Sigmoid colon (tissue), 7 donors: ENCODE results near the gene TRMT112. TPM values are rescaled to one million over a fixed set of nuclear protein-coding genes. Genes with fewer than 3 reads are reported as not detected.
"Not testable (repeated sequence)": the region's sequence is repeated elsewhere in the genome, so short reads cannot be mapped to it uniquely, and the experiment has no call there.

ENCODE experiments used
- DNase-seq: peaks from one replicate; pipeline ENCODE4 v3.0.0-alpha.2; 2019
- H3K27ac ChIP-seq, 4 donors: fragments of 200-600 bp; sonication (generic); one replicate each; pipeline ENCODE4 v1.5.1; 2016 to 2019; ENCODE audit warnings: mild to moderate bottlenecking in 1 of 4
- H3K27me3 ChIP-seq, 3 donors: fragments of 200-600 bp; sonication (generic); one replicate each; pipeline ENCODE4 v1.5.1; 2019; ENCODE audit warnings: mild to moderate bottlenecking in 1 of 3
- H3K36me3 ChIP-seq, 4 donors: fragments of 200-600 bp; sonication (generic); one replicate each; pipeline ENCODE4 v1.5.1; 2016 to 2019
- H3K4me1 ChIP-seq, 4 donors: fragments of 200-600 bp; sonication (generic); one replicate each; pipeline ENCODE4 v1.5.1; 2017 to 2019
- H3K4me3 ChIP-seq, 4 donors: fragments of 200-600 bp; sonication (generic); one replicate each; pipeline ENCODE4 v1.5.1; 2017 to 2019; ENCODE audit warnings: mild to moderate bottlenecking in 2 of 4, moderate library complexity in 1 of 4
- H3K9me3 ChIP-seq, 4 donors: fragments of 200-600 bp in 3 of 4; sonication (generic) in 3 of 4; one replicate each; pipeline versions ENCODE4 v1.5.1 to v1.6.1; 2013 to 2019
- CTCF ChIP-seq, 4 experiments: fragments of 450-650 bp in 3 of 4; fragments of 200-600 bp in 1 of 4; IDR thresholded peaks; one replicate each; pipeline ENCODE4 v1.5.1; 2016 to 2019; ENCODE audit warnings: antibody characterized with exemption in 4 of 4, mild to moderate bottlenecking in 3 of 4, moderate library complexity in 2 of 4
- EP300 ChIP-seq, 4 donors: sonication (generic); formaldehyde crosslinking; IDR thresholded peaks; one replicate each; pipeline ENCODE4 v1.6.1; 2017; ENCODE audit warnings: antibody characterized with exemption in 4 of 4
- POLR2A ChIP-seq, 2 donors: fragments of 450-650 bp; IDR thresholded peaks; one replicate each; pipeline ENCODE4 v1.6.1; 2016; ENCODE audit warnings: antibody characterized with exemption in 2 of 2, mild to moderate bottlenecking in 2 of 2, moderate library complexity in 2 of 2
- POLR2AphosphoS5 ChIP-seq, 4 donors: sonication (generic); formaldehyde crosslinking; IDR thresholded peaks; one replicate each; pipeline ENCODE4 v1.6.1; 2017; ENCODE audit warnings: antibody characterized with exemption in 4 of 4
- WGBS, 2 donors: extraction: QIAGEN DNeasy Blood & Tissue Kit; methylation state at CpG; one replicate each; pipeline ENCODE4 v1.1.7; 2013; 5-methylcytosine and 5-hydroxymethylcytosine counted together
- intact Hi-C: fragments of 100-400 bp; cut with DNase I; formaldehyde crosslinking; loops from one replicate; pipeline ENCODE4 v1.15.1; 2023
- polyA plus RNA-seq, 3 donors: library from polyadenylated mRNA; stranded (reverse); fragments of 200-250 nt; gene quantifications; one replicate each; pipeline ENCODE4 v1.2.3, GENCODE V29; 2013
- total RNA-seq, 4 donors: library from RNA; depleted of rRNA; stranded (reverse); fragments of >200 nt; gene quantifications; one replicate each; pipeline ENCODE4 v1.1.0, GENCODE V29; 2016
- donor health status: healthy with polysubstance abuse.
- donor health status: Bipolar disorder and iron deficiency.
- donor health status: healthy.

TRMT112 gene
- total and polyA plus RNA-seq, 7 donors = 148 to 353 (median 232) TPM

- no peak overlapping the region for H3K27ac ChIP-seq
- peaks cover 0 to 9% (median 3%) of the 10 kb centered on the region in 4 donors for H3K4me1 ChIP-seq
- H3K4me3 ChIP-seq = no peak overlapping the region
- no peak for TF ChIP-seq CTCF (IDR thresholded peaks at IDR 0.05)
- TF ChIP-seq POLR2A (IDR thresholded peaks at IDR 0.05) = no peak
- TF ChIP-seq EP300 (IDR thresholded peaks at IDR 0.05) = no peak
- no peak for TF ChIP-seq POLR2AphosphoS5 (IDR thresholded peaks at IDR 0.05)
- intact Hi-C loops = no loop called here
- H3K36me3 ChIP-seq = peaks cover 0 to 4% (median 0%) of the 10 kb centered on the region in 4 donors
- no peaks in the 10 kb centered on the region for H3K9me3 ChIP-seq
- no peaks in the 10 kb centered on the region for H3K27me3 ChIP-seq
- 49 to 79% methylated on average over 2 of the region's 2 CpGs for WGBS, 2 donors
- no peak for DNase-seq
Observed at GRCh38 chr11:64327375-64327774, 10.0 kb upstream of the TRMT112 start.

- H3K4me1 ChIP-seq = no peaks in the 10 kb centered on the region
- WGBS, 2 donors = 76 to 87% methylated on average over 11 of the region's 11 CpGs
- intact Hi-C loops = no loop called here
- H3K27ac ChIP-seq = no peak overlapping the region
- DNase-seq = no peak
- no peak for TF ChIP-seq EP300 (IDR thresholded peaks at IDR 0.05)
- TF ChIP-seq CTCF (IDR thresholded peaks at IDR 0.05) = no peak
- H3K27me3 ChIP-seq = no peaks in the 10 kb centered on the region
- H3K36me3 ChIP-seq = peaks cover 0 to 21% (median 0%) of the 10 kb centered on the region in 4 donors
- H3K4me3 ChIP-seq = no peak overlapping the region
- H3K9me3 ChIP-seq = no peaks in the 10 kb centered on the region
Observed at GRCh38 chr11:64324692-64325469, 7.5 kb upstream of the TRMT112 start.

GRCh38 chr11:64323984-64324383 lies 6.6 kb upstream of the TRMT112 start:
- H3K27me3 ChIP-seq, H3K4me3 ChIP-seq, intact Hi-C loops, H3K4me1 ChIP-seq, H3K27ac ChIP-seq, DNase-seq, H3K9me3 ChIP-seq: not testable (repeated sequence)
- WGBS, 2 donors = 69 to 87% methylated on average over 4 of the region's 4 CpGs
- H3K36me3 ChIP-seq = peaks cover 0 to 21% (median 0%) of the 10 kb centered on the region in 4 donors

GRCh38 chr11:64323373-64323772 lies 6.0 kb upstream of the TRMT112 start:
- TF ChIP-seq POLR2A (IDR thresholded peaks at IDR 0.05) = no peak
- no peak for TF ChIP-seq POLR2AphosphoS5 (IDR thresholded peaks at IDR 0.05)
- TF ChIP-seq EP300 (IDR thresholded peaks at IDR 0.05) = no peak
- TF ChIP-seq CTCF (IDR thresholded peaks at IDR 0.05) = no peak
- Histone ChIP-seq H3K36me3 (peaks cover 0 to 21% (median 0%) of the 10 kb centered on the region in 4 donors), H3K4me1 (peaks cover 0 to 14% (median 13%) of the 10 kb centered on the region in 4 donors), H3K4me3 (no peak overlapping the region), H3K9me3 (no peaks in the 10 kb centered on the region), H3K27me3 (no peaks in the 10 kb centered on the region), H3K27ac (no peak overlapping the region)
- no peak for DNase-seq
- intact Hi-C loops = no loop called here
- 30 to 52% methylated on average over 5 of the region's 5 CpGs for WGBS, 2 donors

- intact Hi-C loops = no loop called here
- WGBS, 2 donors = 63 to 81% methylated on average over 7 of the region's 7 CpGs
- peaks cover 0 to 14% (median 13%) of the 10 kb centered on the region in 4 donors for H3K4me1 ChIP-seq
- no peak for DNase-seq
- H3K9me3 ChIP-seq = no peaks in the 10 kb centered on the region
- H3K36me3 ChIP-seq = peaks cover 0 to 21% (median 0%) of the 10 kb centered on the region in 4 donors
- TF ChIP-seq EP300 (IDR thresholded peaks at IDR 0.05) (no peak), POLR2AphosphoS5 (IDR thresholded peaks at IDR 0.05) (no peak), CTCF (IDR thresholded peaks at IDR 0.05) (no peak), POLR2A (IDR thresholded peaks at IDR 0.05) (no peak)
- no peaks in the 10 kb centered on the region for H3K27me3 ChIP-seq
- H3K27ac ChIP-seq = no peak overlapping the region
- H3K4me3 ChIP-seq = no peak overlapping the region
Observed at GRCh38 chr11:64322925-64323260, 5.5 kb upstream of the TRMT112 start.
